ENCODE measurements around the gene PLA2G4F. TPM values are rescaled to one million over a fixed set of nuclear protein-coding genes. Genes with fewer than 3 reads are reported as not detected.

PLA2G4F gene
- total RNA-seq, 1 donor from 2014 or later = not detected

GRCh38 chr15:42150219-42150970 is 6.0 kb downstream of the PLA2G4F start:
- ATAC-seq (no peak), DNase-seq (ENCODE audit: low spot score) (peak; percentile 46)
- intact Hi-C loops (cut with DNase I) = no loop called here

GRCh38 chr15:42149493-42150218 is 6.8 kb downstream of the PLA2G4F start:
- DNase-seq (ENCODE audit: low spot score) (peak; percentile 50), ATAC-seq (no peak)
- intact Hi-C loops (cut with DNase I) = no loop called here

- DNase-seq (ENCODE audit: low spot score) = peak; percentile 35
- ATAC-seq = no peak
- intact Hi-C loops (cut with DNase I) = no loop called here
Observed at GRCh38 chr15:42148808-42149492, 7.5 kb downstream of the PLA2G4F start.

GRCh38 chr15:42147431-42147735 is 9.1 kb downstream of the PLA2G4F start:
- intact Hi-C loops (cut with DNase I) = no loop called here
- DNase-seq (ENCODE audit: low spot score) (no peak), ATAC-seq (no peak)

- peak; percentile 34 for DNase-seq (ENCODE audit: low spot score)
- no peak for ATAC-seq
- intact Hi-C loops (cut with DNase I) = no loop called here
Observed at GRCh38 chr15:42146551-42147430, 9.6 kb downstream of the PLA2G4F start.

GRCh38 chr15:42145546-42146455 is 10.6 kb downstream of the PLA2G4F start:
- no peak for ATAC-seq
- DNase-seq (ENCODE audit: low spot score) = peak; percentile 53
- intact Hi-C loops (cut with DNase I) = no loop called here

GRCh38 chr15:42144841-42145375 is 11.5 kb downstream of the PLA2G4F start:
- DNase-seq (ENCODE audit: low spot score) = peak; percentile 6

GRCh38 chr15:42143866-42144625 is 12.4 kb downstream of the PLA2G4F start:
- peak; percentile 35 for DNase-seq (ENCODE audit: low spot score)
- no peak for ATAC-seq
- intact Hi-C loops (cut with DNase I) = no loop called here

More at GRCh38 chr15:42144841-42145375, 11.5 kb downstream of the PLA2G4F start:
- intact Hi-C loops (cut with DNase I) = no loop called here
- ATAC-seq = no peak

GRCh38 chr15:42143356-42143755 is 13.1 kb downstream of the PLA2G4F start:
- DNase-seq (ENCODE audit: low spot score) (no peak), ATAC-seq (no peak)
- intact Hi-C loops (cut with DNase I) = no loop called here

- ATAC-seq = no peak
- intact Hi-C loops (cut with DNase I) = no loop called here
- DNase-seq (ENCODE audit: low spot score) = peak; percentile 35
Observed at GRCh38 chr15:42141795-42142667, 14.4 kb downstream of the PLA2G4F start.

GRCh38 chr15:42141246-42141645 is 15.2 kb downstream of the PLA2G4F start:
- DNase-seq (ENCODE audit: low spot score) (peak; percentile 18), ATAC-seq (no peak)
- intact Hi-C loops (cut with DNase I) = no loop called here

GRCh38 chr15:42140383-42141070 is 15.9 kb downstream of the PLA2G4F start:
- DNase-seq (ENCODE audit: low spot score) (peak; percentile 37), ATAC-seq (no peak)
- intact Hi-C loops (cut with DNase I) = no loop called here

- DNase-seq (ENCODE audit: low spot score) (peak; percentile 34), ATAC-seq (no peak)
- intact Hi-C loops (cut with DNase I) = no loop called here
Observed at GRCh38 chr15:42139596-42139995, 16.8 kb downstream of the PLA2G4F start.

GRCh38 chr15:42138968-42139386 is 17.5 kb downstream of the PLA2G4F start:
- DNase-seq (ENCODE audit: low spot score) = peak; percentile 50
- ATAC-seq = no peak
- intact Hi-C loops (cut with DNase I) = no loop called here

- DNase-seq (ENCODE audit: low spot score) (peak; percentile 22), ATAC-seq (no peak)
- intact Hi-C loops (cut with DNase I) = no loop called here
Observed at GRCh38 chr15:42138411-42138810, 18.0 kb downstream of the PLA2G4F start.

All from sciatic nerve (tissue), 2 donors.